HFF-Myc (cell line): ENCODE data around the gene CHRNE.
A peak's percentile ranks its signal among the peaks of the same experiment; 100 is the strongest.

ENCODE experiments used
- DNase-seq: peaks from one replicate; pipeline ENCODE4 v3.0.0-alpha.2; 2011; ENCODE audit warnings: low read depth; ENCODE audit errors: extremely low read depth
- H3K4me3 ChIP-seq: replicated peaks from 2 replicates; pipeline ENCODE4 v1.5.1; 2011; ENCODE audit warnings: low read depth, mild to moderate bottlenecking, control low read depth, low read length
- TF ChIP-seq, protein P1 (sequence below): IDR thresholded peaks from 2 replicates; pipeline ENCODE4 v1.5.1; 2012; ENCODE audit warnings: mild to moderate bottlenecking, low read depth, low read length, control low read depth; ENCODE audit errors: missing control alignments

Gene CHRNE

DNA sequence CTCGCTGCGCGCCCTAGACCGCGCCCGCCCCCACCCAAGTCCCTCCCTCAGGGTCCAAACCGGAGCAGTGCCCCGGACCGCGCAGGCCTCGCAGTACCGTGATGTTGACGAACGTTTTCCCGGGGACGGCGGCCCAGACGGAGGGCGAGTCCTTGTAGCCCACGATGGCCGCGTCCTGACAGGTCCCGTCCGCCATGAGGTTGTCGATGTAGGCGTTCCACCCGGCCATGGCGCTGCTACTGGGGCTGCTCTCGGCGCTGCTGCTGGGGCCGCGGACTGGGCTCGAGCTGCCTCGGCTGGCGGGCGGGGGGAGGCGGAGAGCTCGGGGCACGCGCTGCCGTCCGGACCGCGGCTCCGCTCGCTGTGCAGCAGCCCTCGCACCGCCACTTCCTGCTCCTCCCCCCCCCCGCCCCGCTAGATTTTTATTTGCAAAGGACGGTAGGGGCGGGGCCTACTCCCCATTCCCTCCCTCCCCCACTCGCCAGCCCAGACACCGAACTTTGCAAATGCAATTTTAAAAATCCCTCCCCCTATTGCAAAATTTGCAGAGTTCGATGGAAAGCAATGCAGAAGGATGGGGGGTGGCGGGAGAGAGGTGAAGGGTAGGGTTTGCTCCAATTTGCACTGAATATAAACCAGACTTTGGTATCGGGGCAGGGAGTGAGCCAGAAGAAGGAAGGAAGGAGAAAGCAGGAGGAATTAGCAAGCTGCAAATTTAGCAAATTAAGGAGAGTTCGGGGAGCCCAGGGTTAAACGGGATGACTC lies 45.5 kb upstream of the CHRNE start, which contains the start of gene PFN1:
Gene PFN1, minus strand, starts transcription at position 365 of the 765 bp plus-strand sequence. Its CDS starts 136 bp downstream, at position 229.
- DNase-seq = peak; percentile 67
- peak within 1 kb of the TSS; percentile 97 for H3K4me3 ChIP-seq
- TF ChIP-seq, protein P1, sequence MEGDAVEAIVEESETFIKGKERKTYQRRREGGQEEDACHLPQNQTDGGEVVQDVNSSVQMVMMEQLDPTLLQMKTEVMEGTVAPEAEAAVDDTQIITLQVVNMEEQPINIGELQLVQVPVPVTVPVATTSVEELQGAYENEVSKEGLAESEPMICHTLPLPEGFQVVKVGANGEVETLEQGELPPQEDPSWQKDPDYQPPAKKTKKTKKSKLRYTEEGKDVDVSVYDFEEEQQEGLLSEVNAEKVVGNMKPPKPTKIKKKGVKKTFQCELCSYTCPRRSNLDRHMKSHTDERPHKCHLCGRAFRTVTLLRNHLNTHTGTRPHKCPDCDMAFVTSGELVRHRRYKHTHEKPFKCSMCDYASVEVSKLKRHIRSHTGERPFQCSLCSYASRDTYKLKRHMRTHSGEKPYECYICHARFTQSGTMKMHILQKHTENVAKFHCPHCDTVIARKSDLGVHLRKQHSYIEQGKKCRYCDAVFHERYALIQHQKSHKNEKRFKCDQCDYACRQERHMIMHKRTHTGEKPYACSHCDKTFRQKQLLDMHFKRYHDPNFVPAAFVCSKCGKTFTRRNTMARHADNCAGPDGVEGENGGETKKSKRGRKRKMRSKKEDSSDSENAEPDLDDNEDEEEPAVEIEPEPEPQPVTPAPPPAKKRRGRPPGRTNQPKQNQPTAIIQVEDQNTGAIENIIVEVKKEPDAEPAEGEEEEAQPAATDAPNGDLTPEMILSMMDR = no peak

DNA sequence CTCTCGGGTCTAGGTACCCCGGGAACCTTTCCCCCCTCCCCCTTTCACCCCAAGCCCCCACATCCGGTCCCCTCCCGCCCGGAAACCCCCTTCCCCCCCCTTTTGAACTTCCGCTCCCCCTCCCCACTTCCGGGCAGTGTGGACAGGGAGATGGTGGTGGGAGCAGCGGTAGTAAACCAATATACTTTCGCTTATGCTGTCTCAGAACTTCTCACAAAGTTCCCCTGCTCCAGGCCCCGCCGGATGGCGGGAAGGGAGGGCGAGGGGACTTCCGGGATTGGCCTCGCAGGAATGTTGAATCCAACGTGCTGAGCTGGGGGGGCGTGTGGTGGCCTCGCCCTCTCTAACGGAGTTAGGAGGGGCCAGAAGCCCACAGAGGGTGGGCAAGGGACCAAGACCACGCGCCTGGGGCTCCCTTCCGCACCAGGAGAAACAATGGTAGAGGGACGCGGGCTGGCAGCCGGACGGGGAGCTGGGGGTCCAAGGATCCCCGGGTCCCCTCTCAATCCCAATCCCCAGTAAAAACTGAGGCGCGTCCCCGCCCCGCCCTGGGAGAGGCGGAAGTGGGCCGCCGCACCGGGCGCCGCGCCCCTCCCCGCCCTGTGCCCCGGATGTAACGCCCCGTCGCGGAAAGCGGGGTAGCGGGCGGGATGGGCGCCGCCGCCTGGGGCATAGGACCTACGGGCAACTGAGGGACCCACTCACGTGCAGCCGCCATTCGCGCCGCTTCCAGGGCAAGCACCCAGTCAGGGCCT lies 44.7 kb upstream of the CHRNE start:
- no peak for DNase-seq
- H3K4me3 ChIP-seq = peak overlapping the region; percentile 97
- TF ChIP-seq, protein P1 = no peak

DNA sequence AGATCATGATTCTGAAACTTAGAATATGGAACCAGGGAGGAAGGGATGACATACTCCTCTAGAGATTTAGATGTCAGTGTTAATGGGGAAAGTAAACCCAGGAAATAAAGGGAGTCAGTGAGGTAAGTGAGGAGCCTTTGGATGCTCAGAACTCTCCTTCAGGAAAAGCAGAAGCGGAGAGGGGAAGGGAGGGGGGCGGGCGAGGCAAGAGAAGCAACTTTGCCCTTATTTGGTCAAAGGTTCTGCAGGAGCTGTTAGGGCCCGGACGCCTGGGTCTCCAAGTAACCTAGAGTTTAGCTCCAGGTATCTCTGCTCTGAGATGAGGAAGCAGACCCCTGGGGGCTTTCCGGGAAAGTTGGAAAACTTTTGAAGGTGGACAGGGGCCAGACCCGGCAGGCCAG lies 44.1 kb upstream of the CHRNE start:
- H3K4me3 ChIP-seq = peak overlapping the region; percentile 97
- no peak for DNase-seq
- TF ChIP-seq, protein P1 = no peak

DNA sequence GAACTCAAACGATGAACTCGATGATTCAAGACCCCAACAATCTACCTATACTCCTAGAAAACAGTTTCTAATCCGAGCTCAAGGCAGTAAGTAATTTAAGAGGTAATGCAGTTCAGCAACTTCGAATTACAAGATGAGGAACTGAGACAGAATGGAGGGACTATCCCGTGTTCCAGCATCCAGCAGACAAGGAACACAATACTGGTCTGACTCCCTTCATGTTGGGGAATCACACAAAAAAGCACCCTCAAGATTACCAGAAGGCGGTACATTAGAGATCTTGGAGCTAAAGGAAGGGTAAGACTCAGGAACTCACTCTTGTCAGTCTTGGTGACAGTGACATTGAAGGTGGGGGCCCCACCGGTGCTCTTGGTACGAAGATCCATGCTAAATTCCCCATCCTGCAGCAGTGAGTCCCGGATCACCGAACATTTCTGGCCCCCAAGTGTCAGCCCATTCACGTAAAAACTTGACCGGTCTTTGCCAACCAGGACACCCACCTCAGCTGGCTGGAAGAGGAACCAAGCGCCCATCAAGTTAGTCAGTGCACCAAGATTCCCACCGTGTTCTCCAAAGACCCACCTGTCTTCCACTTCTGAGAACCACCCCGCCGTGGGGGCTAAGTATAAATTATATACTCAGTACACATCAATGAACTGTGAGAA lies 43.5 kb upstream of the CHRNE start:
- TF ChIP-seq, protein P1 = no peak
- peak overlapping the region; percentile 97 for H3K4me3 ChIP-seq
- DNase-seq = no peak

DNA sequence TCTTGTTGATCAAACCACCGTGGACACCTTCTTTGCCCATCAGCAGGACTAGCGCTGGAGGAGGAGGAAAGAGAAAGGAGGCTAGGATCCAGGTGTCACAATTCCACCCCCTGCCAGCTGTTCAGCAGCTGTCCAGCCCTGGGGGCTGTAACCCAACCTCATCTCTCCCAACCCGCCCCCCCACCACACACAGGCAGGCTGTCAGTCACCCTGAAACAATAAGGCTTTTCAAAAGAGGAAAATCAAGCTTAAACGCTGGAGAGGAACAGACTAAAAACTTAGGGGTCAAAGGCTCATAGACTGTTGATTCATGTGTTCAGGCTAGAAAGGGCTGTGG lies 43.0 kb upstream of the CHRNE start:
- no peak for DNase-seq
- TF ChIP-seq, protein P1 = no peak
- H3K4me3 ChIP-seq = peak overlapping the region; percentile 97

DNA sequence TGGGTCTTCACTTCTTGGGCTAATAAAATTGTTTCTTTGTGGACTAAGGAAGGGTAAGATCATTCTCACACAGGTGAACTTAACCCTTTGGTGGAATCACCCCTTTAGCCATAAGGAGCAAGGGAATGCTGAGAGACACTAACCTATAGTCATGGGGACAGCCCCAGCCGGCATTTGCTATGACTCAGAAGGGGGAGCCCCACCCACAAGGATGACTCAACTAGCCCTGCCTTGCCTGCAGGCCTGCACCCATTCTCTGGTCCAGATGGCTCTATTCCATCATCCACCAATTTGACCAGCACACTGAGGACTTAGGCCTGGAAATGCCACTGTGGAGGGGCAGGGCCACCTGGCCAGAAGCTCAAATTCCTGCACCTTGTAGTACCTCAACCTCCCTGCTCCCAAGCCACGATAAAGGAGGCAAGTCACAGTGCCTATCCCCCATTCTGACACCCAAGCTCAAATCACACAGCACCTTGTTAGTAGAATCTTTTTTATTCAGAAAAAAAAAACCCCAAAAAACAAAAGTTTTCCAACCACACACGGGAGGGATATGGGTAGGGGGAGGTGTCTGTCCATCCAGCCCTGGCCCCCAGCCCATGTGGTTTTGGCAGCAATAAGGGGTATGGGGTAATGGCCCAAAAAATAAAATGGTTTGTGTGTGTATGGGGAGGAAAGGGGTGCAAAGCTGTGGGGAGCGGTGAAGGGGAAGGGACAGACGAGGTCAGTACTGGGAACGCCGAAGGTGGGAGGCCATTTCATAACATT lies 42.5 kb upstream of the CHRNE start:
- TF ChIP-seq, protein P1 = no peak
- peak; percentile 81 for DNase-seq
- H3K4me3 ChIP-seq = peak overlapping the region; percentile 97
